H4 (cell line): ENCODE results near the gene RAP2B. TPM values are rescaled to one million over a fixed set of nuclear protein-coding genes. Genes with fewer than 3 reads are reported as not detected.
"Not testable (repeated sequence)": the region's sequence is repeated elsewhere in the genome, so short reads cannot be mapped to it uniquely, and the experiment has no call there.

Source experiments
- DNase-seq: peaks from one replicate; pipeline ENCODE4 v3.0.0-alpha.2; 2015; ENCODE audit warnings: low spot score
- total RNA-seq: library from RNA; depleted of rRNA; stranded (reverse); fragments of >200 nt; shearing (Covaris generic); gene quantifications from 2 replicates; pipeline ENCODE4 v1.2.3, GENCODE V29; 2014

RAP2B gene
- total RNA-seq, 1 experiment from 2014 or later: 15.7 TPM

DNA sequence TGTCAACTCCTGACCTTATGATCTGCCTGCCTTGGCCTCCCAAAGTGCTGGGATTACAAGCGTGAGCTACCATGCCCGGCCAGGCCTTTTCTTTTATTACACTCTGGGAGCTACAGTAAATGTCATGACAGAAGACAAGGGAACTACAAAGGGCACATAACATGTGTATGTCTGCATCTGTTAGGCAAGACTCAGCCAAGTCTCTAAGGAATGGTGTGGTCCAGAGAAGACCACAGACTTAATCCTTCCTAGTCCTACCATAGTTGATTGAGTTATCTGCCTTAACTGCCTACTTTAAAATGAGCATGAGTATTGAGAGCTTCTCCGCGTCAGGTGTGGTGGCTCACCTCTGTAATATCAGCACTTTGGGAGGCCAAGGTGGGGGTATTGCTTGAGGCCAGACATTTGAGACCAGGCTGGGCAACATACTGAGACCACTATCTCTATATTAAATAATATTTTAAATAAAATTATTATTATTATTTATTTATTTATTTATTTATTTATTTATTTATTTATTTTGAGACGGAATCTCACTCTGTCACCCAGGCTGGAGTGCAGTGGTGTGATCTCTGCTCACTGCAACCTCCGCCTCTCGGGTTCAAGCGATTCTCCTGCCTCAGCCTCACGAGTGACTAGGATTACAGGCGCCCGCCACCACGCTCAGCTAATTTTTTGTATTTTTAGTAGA is 31.9 kb downstream of the RAP2B start:
- not testable (repeated sequence) for DNase-seq

DNA sequence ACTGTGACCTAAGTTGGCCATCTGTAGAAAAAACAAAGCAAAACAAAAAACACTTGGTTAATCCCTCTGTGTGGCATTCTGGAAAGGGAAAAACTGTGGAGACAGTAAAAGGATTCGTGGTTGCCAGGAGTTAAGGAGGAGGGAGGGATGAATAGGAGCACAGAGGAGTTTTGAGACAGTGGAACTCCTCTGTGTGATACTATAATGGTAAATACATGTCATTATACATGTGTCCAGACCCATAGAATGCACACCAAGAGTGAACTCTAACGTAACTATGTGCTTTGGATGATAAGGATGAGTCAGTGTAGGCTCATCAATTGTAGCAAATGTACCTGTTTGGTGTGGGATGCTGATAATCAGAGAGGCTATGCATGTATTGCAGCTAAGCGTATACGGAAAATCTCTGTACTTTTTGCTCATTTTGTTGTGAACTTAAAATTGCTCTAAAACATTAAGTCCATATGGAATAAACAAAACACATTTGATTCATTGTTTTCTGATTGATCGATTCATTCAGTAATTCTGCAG is 33.4 kb downstream of the RAP2B start:
- DNase-seq: no peak

DNA sequence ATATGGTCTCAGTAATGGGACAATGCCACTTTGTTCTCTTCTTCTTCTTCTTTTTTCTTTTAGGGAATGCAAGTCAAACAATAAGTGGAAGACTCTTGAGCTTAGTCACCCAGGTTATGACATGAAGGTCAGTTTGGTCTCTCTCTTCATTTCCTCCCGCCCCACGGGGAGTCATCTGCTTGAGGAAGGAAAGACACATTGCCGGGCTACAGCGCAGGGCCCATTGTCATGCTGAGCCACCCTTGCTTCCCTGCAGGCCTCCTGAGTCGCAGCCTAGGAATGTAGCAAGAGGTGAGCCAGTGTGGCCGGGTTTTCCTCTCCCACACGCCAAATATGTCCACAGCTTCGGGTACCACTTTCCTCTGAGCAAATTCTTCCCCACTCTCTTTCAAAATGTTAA is 47.6 kb downstream of the RAP2B start:
- DNase-seq: peak; percentile 14

DNA sequence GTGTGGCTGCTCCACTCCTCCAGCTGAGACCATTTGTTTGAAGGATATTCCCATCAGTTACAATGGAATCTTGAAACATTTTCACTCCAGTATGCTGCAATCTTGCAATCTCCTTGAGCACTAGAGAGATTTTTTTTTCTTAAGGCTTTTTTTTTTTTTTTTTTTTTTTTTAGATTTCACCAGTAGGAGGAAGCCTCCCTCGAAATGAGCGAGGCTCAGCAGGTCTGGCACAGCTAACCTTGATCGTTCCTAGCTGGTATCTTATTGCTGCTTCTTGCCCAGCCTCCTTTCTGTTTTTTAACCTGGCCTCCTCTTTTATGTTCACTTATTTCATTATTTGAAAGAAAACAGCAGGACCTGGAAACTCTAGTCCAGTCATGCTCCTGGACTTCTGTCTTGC is 48.1 kb downstream of the RAP2B start:
- DNase-seq: peak; percentile 24

DNA sequence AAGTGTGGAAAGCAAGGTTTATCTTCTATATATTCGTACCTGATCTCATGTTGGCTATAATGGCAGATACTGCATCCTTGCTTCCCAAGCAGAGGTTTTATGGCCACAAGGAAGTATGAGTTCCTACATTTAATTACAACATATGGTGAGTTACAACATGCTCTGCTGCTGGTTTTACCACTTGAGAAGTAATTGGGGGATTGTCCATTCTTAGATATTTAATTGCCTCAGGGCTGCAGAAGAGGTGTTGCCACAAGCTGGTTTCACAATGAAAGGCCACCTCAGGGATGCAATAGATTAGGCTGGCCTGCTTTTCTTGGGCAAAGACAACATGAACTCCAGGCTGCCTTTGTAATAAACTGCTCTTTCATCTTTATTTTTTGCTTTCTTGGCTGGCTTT is 48.6 kb downstream of the RAP2B start:
- DNase-seq: peak; percentile 19

DNA sequence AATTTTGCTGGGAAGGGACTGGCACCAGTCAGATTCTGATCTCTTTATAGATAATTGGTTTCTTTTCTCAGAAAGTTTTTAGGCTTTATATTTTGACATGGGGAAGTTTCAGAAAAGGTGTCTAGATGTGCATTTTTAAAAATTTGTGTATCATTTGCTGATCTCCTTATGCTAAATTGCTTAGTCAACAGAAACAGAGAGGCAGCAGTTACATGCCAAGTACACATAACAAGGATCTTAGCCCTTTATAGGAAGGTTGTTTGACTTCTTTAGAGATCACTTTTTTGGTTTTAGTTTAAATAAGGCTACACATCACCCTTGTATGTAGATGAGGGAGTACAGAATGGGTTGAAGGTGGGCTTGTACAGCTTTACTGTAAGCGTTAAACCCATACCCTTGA is 53.5 kb downstream of the RAP2B start:
- no peak for DNase-seq

DNA sequence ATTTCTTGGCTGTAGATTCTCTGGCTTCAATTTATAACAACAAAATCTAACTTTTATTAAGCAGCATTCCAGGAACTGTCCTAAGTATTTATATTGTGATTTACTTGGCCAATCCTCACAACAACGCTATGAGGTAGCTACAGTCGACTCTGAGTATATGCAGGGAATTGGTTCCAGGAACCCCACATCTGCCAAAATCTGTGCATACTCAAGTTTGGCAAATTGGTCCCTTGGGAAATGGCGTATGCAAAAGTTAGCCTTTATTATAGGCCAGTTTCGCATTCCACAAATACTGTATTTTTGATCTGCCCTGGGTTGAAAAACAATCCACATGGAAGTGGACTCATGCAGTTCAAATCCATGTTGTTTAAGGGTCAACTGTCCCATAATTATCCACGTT is 53.9 kb downstream of the RAP2B start:
- DNase-seq: no peak

DNA sequence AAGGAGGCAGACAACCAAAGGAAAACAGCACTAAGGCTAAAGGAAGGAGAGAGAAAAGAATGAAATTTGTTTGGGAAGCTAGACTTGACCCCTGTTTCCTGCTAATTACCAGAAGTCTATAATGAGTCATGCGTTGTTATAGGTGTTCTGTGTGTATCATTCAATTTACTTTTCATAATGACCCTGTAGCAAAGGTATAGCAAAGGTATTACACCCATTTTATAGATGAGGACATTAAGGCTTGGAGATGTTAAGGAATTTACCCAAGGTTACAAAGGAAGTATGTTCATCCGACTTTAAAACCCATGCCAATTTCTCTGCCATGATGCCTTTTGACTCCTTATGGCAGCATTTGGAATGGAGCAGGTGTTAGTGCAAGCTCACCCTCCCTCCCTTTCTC is 54.9 kb downstream of the RAP2B start:
- DNase-seq: no peak

DNA sequence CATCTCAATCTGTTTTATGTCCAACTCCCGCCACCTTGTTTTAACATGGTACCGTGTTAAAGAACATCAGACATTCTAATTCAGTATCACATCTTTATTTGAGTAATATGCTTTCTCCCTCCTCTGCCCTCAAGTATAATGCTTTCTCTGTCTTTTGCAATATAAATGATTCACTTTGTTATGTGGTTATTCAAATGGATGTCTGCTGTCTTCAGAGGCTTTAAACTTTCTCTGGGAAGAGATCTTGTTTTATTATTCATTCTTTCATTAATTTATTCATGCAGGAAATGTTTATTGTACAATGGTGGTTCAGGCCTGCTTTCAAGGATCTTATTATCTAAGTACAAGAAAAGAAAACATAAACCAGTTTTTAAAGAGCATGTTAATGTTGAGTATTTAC is 57.1 kb downstream of the RAP2B start:
- DNase-seq: no peak
